ENCODE data around the gene LRRC75B. TPM values are rescaled to one million over a fixed set of nuclear protein-coding genes. Genes with fewer than 3 reads are reported as not detected.

The LRRC75B gene
- total and polyA plus RNA-seq, 2 of the 13 experiments (the other 11 are each of a cell fraction or from before 2014, with no cell fraction given) = 11.8 to 34.8 TPM

DNA sequence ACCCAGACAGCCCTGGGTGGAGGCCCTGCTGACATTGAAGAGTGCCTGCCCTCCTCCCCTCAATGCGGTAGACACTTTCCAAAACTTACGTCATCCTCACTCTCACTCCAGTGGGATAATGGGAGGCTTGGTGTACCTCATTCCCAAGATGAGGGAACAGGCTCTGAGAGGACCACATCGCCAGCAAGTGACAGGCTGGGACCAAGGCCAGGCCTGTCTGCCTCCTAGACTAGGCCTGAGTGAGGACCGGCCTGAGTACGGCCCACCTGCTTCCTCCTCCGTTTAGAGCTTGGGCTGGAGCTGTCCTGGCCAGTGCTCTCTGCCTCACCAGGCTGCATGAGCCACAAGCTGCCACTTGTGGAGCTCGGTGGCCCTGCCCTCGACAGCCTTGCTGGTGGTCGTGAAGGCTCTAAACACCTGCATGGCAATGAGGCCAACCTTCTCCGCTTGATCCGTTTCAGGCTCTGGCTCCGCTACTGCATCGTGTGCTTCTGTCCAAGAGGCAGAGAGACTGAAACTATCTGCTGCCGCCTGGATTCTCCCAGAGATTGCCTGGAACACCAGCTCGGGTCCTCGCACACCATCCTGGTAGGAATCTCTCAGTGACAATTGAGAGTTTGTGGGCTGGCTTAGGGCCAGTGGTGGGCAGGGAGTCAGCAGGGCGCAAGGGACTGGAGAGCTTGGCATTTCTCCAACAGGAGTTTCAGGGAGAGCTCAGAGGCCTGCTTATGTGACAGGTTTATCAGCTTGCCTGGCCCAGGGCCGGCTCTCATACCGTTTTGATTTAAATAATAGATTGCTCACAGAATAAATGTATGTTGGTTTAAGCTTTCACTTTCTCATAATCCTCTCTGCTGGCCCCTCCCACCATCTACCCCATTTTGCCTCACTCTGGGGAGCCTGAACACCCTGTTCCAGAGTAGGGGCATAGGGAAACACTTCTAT is 9.4 kb downstream of the LRRC75B start (continued):
- TF ChIP-seq KMT2B (CRISPR knock-in tag; IDR thresholded peaks at IDR 0.05) = no peak
- peak; percentile 47; the same call in 1 of the 2 replicates for TF ChIP-seq YEATS4 (CRISPR knock-in tag; IDR thresholded peaks at IDR 0.05; ENCODE audit: borderline replicate concordance)
- TF ChIP-seq IKZF5 (CRISPR knock-in tag; IDR thresholded peaks at IDR 0.05) = 0 out of 2 replicates have a peak, but pooled peaks have one; percentile 22
- no peak for TF ChIP-seq ATAD3A (CRISPR knock-in tag; IDR thresholded peaks at IDR 0.05)
- TF ChIP-seq, protein P1, sequence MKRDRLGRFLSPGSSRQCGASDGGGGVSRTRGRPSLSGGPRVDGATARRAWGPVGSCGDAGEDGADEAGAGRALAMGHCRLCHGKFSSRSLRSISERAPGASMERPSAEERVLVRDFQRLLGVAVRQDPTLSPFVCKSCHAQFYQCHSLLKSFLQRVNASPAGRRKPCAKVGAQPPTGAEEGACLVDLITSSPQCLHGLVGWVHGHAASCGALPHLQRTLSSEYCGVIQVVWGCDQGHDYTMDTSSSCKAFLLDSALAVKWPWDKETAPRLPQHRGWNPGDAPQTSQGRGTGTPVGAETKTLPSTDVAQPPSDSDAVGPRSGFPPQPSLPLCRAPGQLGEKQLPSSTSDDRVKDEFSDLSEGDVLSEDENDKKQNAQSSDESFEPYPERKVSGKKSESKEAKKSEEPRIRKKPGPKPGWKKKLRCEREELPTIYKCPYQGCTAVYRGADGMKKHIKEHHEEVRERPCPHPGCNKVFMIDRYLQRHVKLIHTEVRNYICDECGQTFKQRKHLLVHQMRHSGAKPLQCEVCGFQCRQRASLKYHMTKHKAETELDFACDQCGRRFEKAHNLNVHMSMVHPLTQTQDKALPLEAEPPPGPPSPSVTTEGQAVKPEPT (CRISPR knock-in tag; IDR thresholded peaks at IDR 0.05; ENCODE audit: low read depth) = 0 out of 2 replicates have a peak, but pooled peaks have one; percentile 39
- TF ChIP-seq, protein P2, sequence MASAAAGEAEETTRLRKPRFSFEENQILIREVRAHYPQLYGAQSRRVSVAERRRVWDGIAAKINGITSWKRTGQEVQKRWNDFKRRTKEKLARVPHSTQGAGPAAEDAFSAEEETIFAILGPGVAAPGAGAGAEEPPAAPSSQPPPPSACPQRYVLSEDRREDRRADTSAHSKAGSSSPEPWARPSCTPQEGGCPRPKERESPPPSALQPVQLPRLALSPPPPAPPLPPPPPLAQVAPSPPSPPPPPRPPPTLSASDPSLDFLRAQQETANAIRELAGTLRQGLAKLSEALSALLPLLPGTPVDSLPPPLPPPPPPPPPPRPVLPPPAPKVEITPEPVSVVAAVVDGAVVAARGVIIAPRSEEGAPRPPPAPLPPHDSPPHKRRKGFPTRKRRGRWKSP (CRISPR knock-in tag; IDR thresholded peaks at IDR 0.05) = peak; percentile 57; the same call in 1 of the 2 replicates
- no peak for TF ChIP-seq ZNF777 (CRISPR knock-in tag; IDR thresholded peaks at IDR 0.05)
- no peak for TF ChIP-seq ZNF572 (CRISPR knock-in tag; IDR thresholded peaks at IDR 0.05)
- TF ChIP-seq ZNF773 (CRISPR knock-in tag; IDR thresholded peaks at IDR 0.05; ENCODE audit: borderline replicate concordance) = no peak
- TF ChIP-seq ZFY (CRISPR knock-in tag; IDR thresholded peaks at IDR 0.05) = peak; percentile 87
- TF ChIP-seq MTERF4 (CRISPR knock-in tag; IDR thresholded peaks at IDR 0.05) = no peak
- TF ChIP-seq ZNF552 (CRISPR knock-in tag; IDR thresholded peaks at IDR 0.05; ENCODE audit: borderline replicate concordance) = 0 out of 2 replicates have a peak, but pooled peaks have one; percentile 72
- TF ChIP-seq IKZF4 (CRISPR knock-in tag; IDR thresholded peaks at IDR 0.05; ENCODE audit: borderline replicate concordance, low read depth, not compliant biosample characterization) = peak; percentile 29
- TF ChIP-seq GABPA (IDR thresholded peaks at IDR 0.05; ENCODE audit: low read depth, low read length) = no peak
- no peak for TF ChIP-seq GABPA (CRISPR knock-in tag; IDR thresholded peaks at IDR 0.05; ENCODE audit: low read depth)
- peak; percentile 66 for TF ChIP-seq CEBPG (CRISPR knock-in tag; IDR thresholded peaks at IDR 0.05)
- 0 out of 2 replicates have a peak, but pooled peaks have one; percentile 17 for TF ChIP-seq ZNF501 (CRISPR knock-in tag; IDR thresholded peaks at IDR 0.05)
- TF ChIP-seq, protein P3, sequence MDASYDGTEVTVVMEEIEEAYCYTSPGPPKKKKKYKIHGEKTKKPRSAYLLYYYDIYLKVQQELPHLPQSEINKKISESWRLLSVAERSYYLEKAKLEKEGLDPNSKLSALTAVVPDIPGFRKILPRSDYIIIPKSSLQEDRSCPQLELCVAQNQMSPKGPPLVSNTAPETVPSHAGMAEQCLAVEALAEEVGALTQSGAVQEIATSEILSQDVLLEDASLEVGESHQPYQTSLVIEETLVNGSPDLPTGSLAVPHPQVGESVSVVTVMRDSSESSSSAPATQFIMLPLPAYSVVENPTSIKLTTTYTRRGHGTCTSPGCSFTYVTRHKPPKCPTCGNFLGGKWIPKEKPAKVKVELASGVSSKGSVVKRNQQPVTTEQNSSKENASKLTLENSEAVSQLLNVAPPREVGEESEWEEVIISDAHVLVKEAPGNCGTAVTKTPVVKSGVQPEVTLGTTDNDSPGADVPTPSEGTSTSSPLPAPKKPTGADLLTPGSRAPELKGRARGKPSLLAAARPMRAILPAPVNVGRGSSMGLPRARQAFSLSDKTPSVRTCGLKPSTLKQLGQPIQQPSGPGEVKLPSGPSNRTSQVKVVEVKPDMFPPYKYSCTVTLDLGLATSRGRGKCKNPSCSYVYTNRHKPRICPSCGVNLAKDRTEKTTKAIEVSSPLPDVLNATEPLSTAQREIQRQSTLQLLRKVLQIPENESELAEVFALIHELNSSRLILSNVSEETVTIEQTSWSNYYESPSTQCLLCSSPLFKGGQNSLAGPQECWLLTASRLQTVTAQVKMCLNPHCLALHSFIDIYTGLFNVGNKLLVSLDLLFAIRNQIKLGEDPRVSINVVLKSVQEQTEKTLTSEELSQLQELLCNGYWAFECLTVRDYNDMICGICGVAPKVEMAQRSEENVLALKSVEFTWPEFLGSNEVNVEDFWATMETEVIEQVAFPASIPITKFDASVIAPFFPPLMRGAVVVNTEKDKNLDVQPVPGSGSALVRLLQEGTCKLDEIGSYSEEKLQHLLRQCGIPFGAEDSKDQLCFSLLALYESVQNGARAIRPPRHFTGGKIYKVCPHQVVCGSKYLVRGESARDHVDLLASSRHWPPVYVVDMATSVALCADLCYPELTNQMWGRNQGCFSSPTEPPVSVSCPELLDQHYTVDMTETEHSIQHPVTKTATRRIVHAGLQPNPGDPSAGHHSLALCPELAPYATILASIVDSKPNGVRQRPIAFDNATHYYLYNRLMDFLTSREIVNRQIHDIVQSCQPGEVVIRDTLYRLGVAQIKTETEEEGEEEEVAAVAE (CRISPR knock-in tag; IDR thresholded peaks at IDR 0.05; ENCODE audit: borderline replicate concordance) = no peak
- TF ChIP-seq FOXP1 (IDR thresholded peaks at IDR 0.05) = no peak
- TF ChIP-seq FOXP1 (CRISPR knock-in tag; IDR thresholded peaks at IDR 0.05) = no peak

All from HepG2 (cell line).